DMS79 (cell line): ENCODE results near the gene NDUFAF5.

Experiments used
- DNase-seq: peaks from one replicate; lab custom pipeline; 2025; lab: John Stamatoyannopoulos, UW

The NDUFAF5 gene

GRCh38 chr20:13822459-13822858, 37.6 kb downstream of the NDUFAF5 start:
- DNase-seq: no peak

GRCh38 chr20:13824459-13824858, 39.6 kb downstream of the NDUFAF5 start:
- no peak for DNase-seq

GRCh38 chr20:13825465-13825864, 40.6 kb downstream of the NDUFAF5 start:
- DNase-seq: no peak

- DNase-seq: no peak
Measured at GRCh38 chr20:13831476-13831875, 46.6 kb downstream of the NDUFAF5 start.

- DNase-seq: no peak
Measured at GRCh38 chr20:13838664-13839063, 53.8 kb downstream of the NDUFAF5 start.

- no peak for DNase-seq
Measured at GRCh38 chr20:13839421-13840092, 54.7 kb downstream of the NDUFAF5 start.

- DNase-seq: no peak
Measured at GRCh38 chr20:13840093-13840465, 55.3 kb downstream of the NDUFAF5 start.

GRCh38 chr20:13841206-13841605, 56.4 kb downstream of the NDUFAF5 start:
- DNase-seq: no peak

- no peak for DNase-seq
Measured at GRCh38 chr20:13844296-13844695, 59.5 kb downstream of the NDUFAF5 start.

GRCh38 chr20:13851279-13851678, 66.5 kb downstream of the NDUFAF5 start:
- DNase-seq: no peak

GRCh38 chr20:13852306-13852705, 67.5 kb downstream of the NDUFAF5 start:
- DNase-seq: no peak

- DNase-seq: no peak
Measured at GRCh38 chr20:13855613-13856012, 70.8 kb downstream of the NDUFAF5 start.

GRCh38 chr20:13856354-13856753, 71.5 kb downstream of the NDUFAF5 start:
- DNase-seq: no peak

GRCh38 chr20:13857304-13857703, 72.5 kb downstream of the NDUFAF5 start:
- DNase-seq: no peak

GRCh38 chr20:13857961-13858360, 73.1 kb downstream of the NDUFAF5 start:
- no peak for DNase-seq

GRCh38 chr20:13858439-13858838, 73.6 kb downstream of the NDUFAF5 start:
- no peak for DNase-seq

- DNase-seq: no peak
Measured at GRCh38 chr20:13858871-13859270, 74.0 kb downstream of the NDUFAF5 start.

GRCh38 chr20:13862245-13862644, 77.4 kb downstream of the NDUFAF5 start:
- no peak for DNase-seq

GRCh38 chr20:13863244-13863643, 78.4 kb downstream of the NDUFAF5 start:
- no peak for DNase-seq

GRCh38 chr20:13865156-13865555, 80.3 kb downstream of the NDUFAF5 start:
- no peak for DNase-seq

GRCh38 chr20:13865791-13866351, 81.0 kb downstream of the NDUFAF5 start:
- DNase-seq: no peak

- no peak for DNase-seq
Measured at GRCh38 chr20:13868331-13868730, 83.5 kb downstream of the NDUFAF5 start.

GRCh38 chr20:13870170-13870748, 85.4 kb downstream of the NDUFAF5 start:
- DNase-seq: no peak
